Measurements from ENCODE around the gene RHOXF2.
A peak's percentile ranks its signal among the peaks of the same experiment; 100 is the strongest.
"Not testable (repeated sequence)": the region's sequence is repeated elsewhere in the genome, so short reads cannot be mapped to it uniquely, and the experiment has no call there.

The RHOXF2 gene

GRCh38 chrX:120158313-120158712 lies at the start of gene RHOXF2:
TSS of gene RHOXF2 (plus strand) at chrX:120158613. CDS start at chrX:120158751, 138 bp downstream.
- not testable (repeated sequence) for DNase-seq

- DNase-seq = no peak
These were observed 49.0 kb upstream of the RHOXF2 start for GRCh38 chrX:120109378-120109777.

- DNase-seq = no peak
These were observed 46.8 kb upstream of the RHOXF2 start for GRCh38 chrX:120111611-120112010.

GRCh38 chrX:120115438-120115963 lies 42.9 kb upstream of the RHOXF2 start, which contains the start of gene RHOXF1:
TSS of gene RHOXF1 (minus strand) at chrX:120115913. CDS start at chrX:120115862, 51 bp downstream.
- DNase-seq = no peak

- no peak for DNase-seq
These were observed 38.2 kb upstream of the RHOXF2 start for GRCh38 chrX:120120223-120120622.

GRCh38 chrX:120125444-120125843 lies 33.0 kb upstream of the RHOXF2 start:
- peak; percentile 68 for DNase-seq

- DNase-seq = peak; percentile 39
These were observed 30.0 kb upstream of the RHOXF2 start for GRCh38 chrX:120128306-120128846.

- no peak for DNase-seq
These were observed 22.3 kb upstream of the RHOXF2 start for GRCh38 chrX:120136128-120136527.

- no peak for DNase-seq
These were observed 21.6 kb upstream of the RHOXF2 start for GRCh38 chrX:120136840-120137239.

GRCh38 chrX:120137439-120137838 lies 21.0 kb upstream of the RHOXF2 start:
- DNase-seq = peak; percentile 55

- DNase-seq = no peak
These were observed 18.0 kb upstream of the RHOXF2 start for GRCh38 chrX:120140293-120140981.

- DNase-seq = peak; percentile 66
These were observed 14.1 kb upstream of the RHOXF2 start for GRCh38 chrX:120144178-120144844.

- DNase-seq = peak; percentile 74
These were observed 13.0 kb upstream of the RHOXF2 start for GRCh38 chrX:120145295-120145925.

- peak; percentile 60 for DNase-seq
These were observed 12.1 kb upstream of the RHOXF2 start for GRCh38 chrX:120146323-120146722.

- peak; percentile 32 for DNase-seq
These were observed 10.9 kb upstream of the RHOXF2 start for GRCh38 chrX:120147537-120147936.

GRCh38 chrX:120150109-120150744 lies 8.2 kb upstream of the RHOXF2 start:
- DNase-seq = not testable (repeated sequence)

GRCh38 chrX:120159086-120159485 lies 673 bp downstream of the RHOXF2 start:
- not testable (repeated sequence) for DNase-seq

- DNase-seq = not testable (repeated sequence)
These were observed 34.8 kb downstream of the RHOXF2 start for GRCh38 chrX:120193254-120193653.

- DNase-seq = not testable (repeated sequence)
These were observed 35.3 kb downstream of the RHOXF2 start for GRCh38 chrX:120193720-120194119.

- DNase-seq = not testable (repeated sequence)
These were observed 37.4 kb downstream of the RHOXF2 start for GRCh38 chrX:120195786-120196185.

GRCh38 chrX:120196626-120197283 lies 38.3 kb downstream of the RHOXF2 start:
- DNase-seq = not testable (repeated sequence)

- DNase-seq = no peak
These were observed 42.4 kb downstream of the RHOXF2 start for GRCh38 chrX:120200851-120201250.

Data from OCI-M1 (cell line).